GM12872 (cell line): ENCODE measurements around the gene GABRR3.

Experiments used
- CTCF ChIP-seq: IDR thresholded peaks from 3 replicates; pipeline ENCODE4 v1.5.1; 2011; ENCODE audit warnings: low read depth, mild to moderate bottlenecking, low read length, moderate library complexity; ENCODE audit not compliant: insufficient read depth

Gene GABRR3

GRCh38 chr3:97960993-97961766, 73.9 kb downstream of the GABRR3 start:
- TF ChIP-seq CTCF, result no peak

DNA sequence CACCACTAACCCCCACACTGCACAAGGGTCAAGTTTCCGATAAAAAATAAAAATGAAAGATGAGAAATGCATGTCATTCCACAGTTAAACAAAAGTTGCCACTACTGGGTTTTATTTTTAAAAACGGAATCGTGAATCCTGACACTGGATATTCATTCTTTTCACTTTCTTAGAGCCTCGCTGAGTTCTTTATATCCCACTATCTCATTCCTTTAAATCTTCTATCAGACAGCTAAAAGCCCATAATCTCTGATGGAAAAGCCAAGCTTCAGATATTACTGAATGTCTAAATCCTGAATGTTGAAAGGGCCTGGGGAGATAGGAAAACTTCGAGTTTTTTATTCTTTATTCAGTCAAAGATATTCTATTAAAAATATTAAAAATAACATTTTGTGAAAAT, 74.6 kb downstream of the GABRR3 start:
- no peak for TF ChIP-seq CTCF

GRCh38 chr3:97959872-97960271, 75.2 kb downstream of the GABRR3 start:
- no peak for TF ChIP-seq CTCF

DNA sequence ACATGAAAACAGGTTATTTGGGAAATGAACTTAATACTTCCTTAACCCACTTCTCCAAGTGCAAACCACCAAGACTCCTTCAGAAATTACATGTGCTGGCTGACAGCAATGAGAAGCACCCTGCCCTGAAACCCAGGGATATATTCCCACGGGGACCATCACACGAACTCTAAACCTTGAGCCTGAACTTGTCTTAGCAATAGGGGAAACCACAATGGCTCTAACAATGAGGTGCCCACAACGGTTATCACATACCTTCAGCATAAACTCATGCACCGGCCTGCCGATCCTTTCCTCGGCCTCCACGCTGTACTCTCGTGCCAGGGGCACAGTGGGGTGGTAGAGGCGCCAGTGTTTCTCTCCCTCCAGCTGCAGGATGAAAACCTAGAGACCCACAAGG, 76.3 kb downstream of the GABRR3 start:
- TF ChIP-seq CTCF, result no peak

DNA sequence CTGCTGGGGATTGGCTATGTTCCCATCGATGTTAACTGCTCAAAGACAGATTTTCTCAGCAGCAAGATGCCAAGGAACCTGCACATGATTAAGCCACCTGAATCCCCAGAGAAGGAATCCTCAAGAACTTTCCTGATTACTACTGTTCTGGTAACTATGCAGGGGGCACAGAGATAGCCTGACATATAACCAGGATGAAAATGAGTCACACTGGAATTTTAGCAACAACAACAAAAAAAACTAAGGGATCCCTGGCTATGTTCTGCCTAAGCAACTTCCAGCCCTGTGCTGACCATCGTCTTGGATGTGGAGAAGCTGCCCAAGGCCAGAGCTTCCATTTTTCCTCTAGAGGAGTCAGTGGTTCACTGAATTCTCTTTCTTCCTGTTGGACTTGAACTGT, 76.7 kb downstream of the GABRR3 start:
- no peak for TF ChIP-seq CTCF

DNA sequence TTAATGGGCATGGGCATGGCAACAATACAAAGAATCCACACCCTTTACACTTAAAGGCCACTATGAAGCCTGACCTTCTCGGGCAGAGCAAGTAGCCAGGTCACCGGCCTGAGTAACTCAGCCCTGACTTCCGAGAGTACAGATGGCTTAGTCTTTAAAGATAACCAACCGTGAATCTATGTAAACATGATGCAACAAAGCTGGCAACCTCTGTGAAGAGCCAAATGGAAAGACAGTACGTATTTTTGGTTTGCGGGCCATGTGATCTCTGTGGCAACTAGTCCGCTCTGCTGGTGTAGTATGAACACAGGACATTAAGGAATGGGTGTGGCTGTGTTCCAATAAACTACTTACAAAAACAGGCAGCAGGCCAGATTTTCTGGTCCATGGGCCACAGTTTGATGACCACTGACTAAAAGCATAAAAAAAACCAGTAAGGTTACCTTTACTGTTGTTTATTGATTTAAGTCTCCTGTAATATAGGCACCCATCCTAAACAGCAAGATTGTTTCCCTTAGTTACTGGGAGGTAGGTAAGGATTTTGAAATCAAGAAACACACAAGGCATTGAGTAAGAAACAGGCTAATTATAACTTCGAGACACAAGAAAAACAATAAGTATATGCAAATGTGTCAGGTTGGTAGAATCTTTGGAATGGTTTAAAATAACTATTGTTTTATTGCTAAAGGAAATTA, 77.4 kb downstream of the GABRR3 start:
- no peak for TF ChIP-seq CTCF

DNA sequence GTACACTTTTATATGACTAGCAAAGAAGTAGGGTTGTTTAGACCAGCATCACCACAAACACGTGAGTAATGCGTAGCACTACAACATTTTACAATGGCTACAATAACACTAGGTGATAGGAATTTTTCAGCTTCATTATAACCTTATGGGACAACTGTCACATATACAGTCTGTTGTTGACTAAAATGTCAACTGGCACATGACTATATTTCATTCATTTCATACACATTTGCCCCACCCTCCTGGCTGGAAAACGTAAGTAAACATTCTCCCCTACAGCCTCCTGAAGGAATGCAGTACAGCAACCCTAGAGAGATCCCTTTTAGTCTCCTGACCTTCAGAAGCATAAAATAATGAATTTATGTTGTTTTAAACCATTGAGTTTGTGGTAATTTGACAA, 79.1 kb downstream of the GABRR3 start:
- TF ChIP-seq CTCF, result no peak
